Measurements from ENCODE around the gene HS3ST3A1.

GRCh38 chr17:13476720-13477119 is 125.0 kb downstream of the HS3ST3A1 start:
- TF ChIP-seq, protein P1, sequence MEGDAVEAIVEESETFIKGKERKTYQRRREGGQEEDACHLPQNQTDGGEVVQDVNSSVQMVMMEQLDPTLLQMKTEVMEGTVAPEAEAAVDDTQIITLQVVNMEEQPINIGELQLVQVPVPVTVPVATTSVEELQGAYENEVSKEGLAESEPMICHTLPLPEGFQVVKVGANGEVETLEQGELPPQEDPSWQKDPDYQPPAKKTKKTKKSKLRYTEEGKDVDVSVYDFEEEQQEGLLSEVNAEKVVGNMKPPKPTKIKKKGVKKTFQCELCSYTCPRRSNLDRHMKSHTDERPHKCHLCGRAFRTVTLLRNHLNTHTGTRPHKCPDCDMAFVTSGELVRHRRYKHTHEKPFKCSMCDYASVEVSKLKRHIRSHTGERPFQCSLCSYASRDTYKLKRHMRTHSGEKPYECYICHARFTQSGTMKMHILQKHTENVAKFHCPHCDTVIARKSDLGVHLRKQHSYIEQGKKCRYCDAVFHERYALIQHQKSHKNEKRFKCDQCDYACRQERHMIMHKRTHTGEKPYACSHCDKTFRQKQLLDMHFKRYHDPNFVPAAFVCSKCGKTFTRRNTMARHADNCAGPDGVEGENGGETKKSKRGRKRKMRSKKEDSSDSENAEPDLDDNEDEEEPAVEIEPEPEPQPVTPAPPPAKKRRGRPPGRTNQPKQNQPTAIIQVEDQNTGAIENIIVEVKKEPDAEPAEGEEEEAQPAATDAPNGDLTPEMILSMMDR (IDR thresholded peaks at IDR 0.05; ENCODE audit: control extremely low read depth in 1 of 3, insufficient read depth in 1 of 3, low read depth in 1 of 3, low read length in 3 of 3), result no peak
- TF ChIP-seq, protein P2, sequence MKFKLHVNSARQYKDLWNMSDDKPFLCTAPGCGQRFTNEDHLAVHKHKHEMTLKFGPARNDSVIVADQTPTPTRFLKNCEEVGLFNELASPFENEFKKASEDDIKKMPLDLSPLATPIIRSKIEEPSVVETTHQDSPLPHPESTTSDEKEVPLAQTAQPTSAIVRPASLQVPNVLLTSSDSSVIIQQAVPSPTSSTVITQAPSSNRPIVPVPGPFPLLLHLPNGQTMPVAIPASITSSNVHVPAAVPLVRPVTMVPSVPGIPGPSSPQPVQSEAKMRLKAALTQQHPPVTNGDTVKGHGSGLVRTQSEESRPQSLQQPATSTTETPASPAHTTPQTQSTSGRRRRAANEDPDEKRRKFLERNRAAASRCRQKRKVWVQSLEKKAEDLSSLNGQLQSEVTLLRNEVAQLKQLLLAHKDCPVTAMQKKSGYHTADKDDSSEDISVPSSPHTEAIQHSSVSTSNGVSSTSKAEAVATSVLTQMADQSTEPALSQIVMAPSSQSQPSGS (IDR thresholded peaks at IDR 0.05; ENCODE audit: low read length), result no peak
- no peak for TF ChIP-seq EZH2 (IDR thresholded peaks at IDR 0.05; ENCODE audit: low read depth, low read length, severe bottlenecking)
